Measurements from ENCODE around the gene EXOC4.
A peak's percentile ranks its signal among the peaks of the same experiment; 100 is the strongest.

Gene EXOC4

GRCh38 chr7:133931053-133931452, 678.2 kb downstream of the EXOC4 start (continued):
- TF ChIP-seq BCL6B (tag by site-specific recombination; IDR thresholded peaks at IDR 0.05) (0 out of 2 replicates have a peak, but pooled peaks have one; percentile 6), ZNF664 (tag by site-specific recombination; IDR thresholded peaks at IDR 0.05) (peak; percentile 93), ZBTB7A (tag by site-specific recombination; IDR thresholded peaks at IDR 0.05; ENCODE audit: low read depth) (0 out of 2 replicates have a peak, but pooled peaks have one; percentile 55), ZNF24 (tag by site-specific recombination; IDR thresholded peaks at IDR 0.05) (no peak; the same call in 1 of the 2 replicates), ZNF843 (tag by site-specific recombination; IDR thresholded peaks at IDR 0.05) (peak; percentile 88), ZNF366 (tag by site-specific recombination; conservative IDR thresholded peaks at IDR 0.05) (peak; percentile 77), ZNF362 (tag by site-specific recombination; IDR thresholded peaks at IDR 0.05) (0 out of 2 replicates have a peak, but pooled peaks have one; percentile 24), ZNF518A (tag by site-specific recombination; conservative IDR thresholded peaks at IDR 0.05; ENCODE audit: low read depth) (no peak), INSM2 (tag by site-specific recombination; IDR thresholded peaks at IDR 0.05) (peak; percentile 81), ZNF449 (tag by site-specific recombination; IDR thresholded peaks at IDR 0.05) (peak; percentile 12; the same call in 1 of the 2 replicates), SCRT1 (tag by site-specific recombination; IDR thresholded peaks at IDR 0.05; ENCODE audit: borderline replicate concordance) (no peak), ZXDB (tag by site-specific recombination; IDR thresholded peaks at IDR 0.05) (peak; percentile 75), SCRT2 (tag by site-specific recombination; IDR thresholded peaks at IDR 0.05) (peak; percentile 60; the same call in 1 of the 2 replicates), TRIM28 (IDR thresholded peaks at IDR 0.05; ENCODE audit: borderline replicate concordance, low read length) (no peak), IKZF3 (tag by site-specific recombination; IDR thresholded peaks at IDR 0.05) (peak; percentile 73), ZNF791 (tag by site-specific recombination; IDR thresholded peaks at IDR 0.05) (no peak), ZFP69B (tag by site-specific recombination; IDR thresholded peaks at IDR 0.05) (0 out of 2 replicates have a peak, but pooled peaks have one; percentile 24), ZNF639 (tag by site-specific recombination; IDR thresholded peaks at IDR 0.05) (peak; percentile 88), KLF16 (tag by site-specific recombination; IDR thresholded peaks at IDR 0.05) (peak; percentile 43; the same call in 1 of the 2 replicates), ZNF2 (tag by site-specific recombination; IDR thresholded peaks at IDR 0.05) (0 out of 2 replicates have a peak, but pooled peaks have one; percentile 44), ZSCAN30 (tag by site-specific recombination; IDR thresholded peaks at IDR 0.05) (peak; percentile 67; the same call in 1 of the 2 replicates), WT1 (tag by site-specific recombination; IDR thresholded peaks at IDR 0.05) (peak; percentile 55), MZF1 (tag by site-specific recombination; IDR thresholded peaks at IDR 0.05; ENCODE audit: borderline replicate concordance) (no peak), ZNF473 (tag by site-specific recombination; IDR thresholded peaks at IDR 0.05) (no peak)
